SK-MEL-5 (cell line): ENCODE results near the gene PLEKHM2. TPM values are rescaled to one million over a fixed set of nuclear protein-coding genes. Genes with fewer than 3 reads are reported as not detected.
A peak's percentile ranks its signal among the peaks of the same experiment; 100 is the strongest.

Experiments
- DNase-seq: peaks from one replicate; pipeline ENCODE4 v3.0.0-alpha.2; 2016; ENCODE audit warnings: low read depth, low spot score
- in situ Hi-C: cut with HindIII; loops from 2 replicates; pipeline ENCODE4 v1.10.0; 2016; ENCODE audit warnings: low sequenced_read_pairs, high pct_unique_total_duplicates, low pct_unique_long_range_greater_than_20kb
- total RNA-seq: library from RNA; depleted of rRNA; stranded (reverse); fragments of >200 nt; shearing (Covaris generic); gene quantifications from 2 replicates; pipeline ENCODE4 v1.2.3, GENCODE V29; 2014

The PLEKHM2 gene
- total RNA-seq, 1 experiment from 2014 or later: 37.6 TPM

GRCh38 chr1:15758953-15759661, 75.0 kb downstream of the PLEKHM2 start:
- in situ Hi-C loops: no loop called here
- DNase-seq: no peak

- in situ Hi-C loops: no loop called here
- peak; percentile 16 for DNase-seq
These were observed 76.5 kb downstream of the PLEKHM2 start for GRCh38 chr1:15760520-15761211.

GRCh38 chr1:15761366-15762128, 77.4 kb downstream of the PLEKHM2 start:
- DNase-seq: no peak
- in situ Hi-C loops: no loop called here

GRCh38 chr1:15762546-15762945, 78.4 kb downstream of the PLEKHM2 start:
- in situ Hi-C loops: no loop called here
- DNase-seq: peak; percentile 19

- DNase-seq: no peak
- in situ Hi-C loops: no loop called here
These were observed 80.2 kb downstream of the PLEKHM2 start for GRCh38 chr1:15764269-15764764.

GRCh38 chr1:15764890-15765289, 80.8 kb downstream of the PLEKHM2 start:
- DNase-seq: no peak
- in situ Hi-C loops: no loop called here

GRCh38 chr1:15765495-15766194, 81.5 kb downstream of the PLEKHM2 start:
- DNase-seq: no peak
- in situ Hi-C loops: no loop called here

- no peak for DNase-seq
- in situ Hi-C loops: no loop called here
These were observed 83.8 kb downstream of the PLEKHM2 start for GRCh38 chr1:15767941-15768340.

- in situ Hi-C loops: no loop called here
- no peak for DNase-seq
These were observed 84.3 kb downstream of the PLEKHM2 start for GRCh38 chr1:15768388-15768787.

- no peak for DNase-seq
- in situ Hi-C loops: no loop called here
These were observed 86.3 kb downstream of the PLEKHM2 start for GRCh38 chr1:15770313-15770962.

GRCh38 chr1:15771836-15772515, 87.9 kb downstream of the PLEKHM2 start:
- in situ Hi-C loops: no loop called here
- DNase-seq: no peak

GRCh38 chr1:15775706-15776105, 91.6 kb downstream of the PLEKHM2 start:
- in situ Hi-C loops: no loop called here
- DNase-seq: no peak

- no peak for DNase-seq
- in situ Hi-C loops: no loop called here
These were observed 94.0 kb downstream of the PLEKHM2 start for GRCh38 chr1:15777909-15778707.
